GM18507 (cell line): ENCODE measurements around the gene CREB3L2.
A peak's percentile ranks its signal among the peaks of the same experiment; 100 is the strongest.
"Not testable (repeated sequence)": the region's sequence is repeated elsewhere in the genome, so short reads cannot be mapped to it uniquely, and the experiment has no call there.

Source experiments
- DNase-seq: peaks from one replicate; pipeline ENCODE4 v3.0.0; 2011; ENCODE audit warnings: low read depth; ENCODE audit not compliant: insufficient read length; ENCODE audit errors: extremely low spot score
- FAIRE-seq: peaks from 2 replicates; lab custom pipeline; 2011; peaks lifted over from hg19 to GRCh38; lab: Jason Lieb, UNC

CREB3L2 gene

GRCh38 chr7:138017992-138018391 lies 16.1 kb upstream of the CREB3L2 start:
- DNase-seq (no peak), FAIRE-seq (no peak)

DNA sequence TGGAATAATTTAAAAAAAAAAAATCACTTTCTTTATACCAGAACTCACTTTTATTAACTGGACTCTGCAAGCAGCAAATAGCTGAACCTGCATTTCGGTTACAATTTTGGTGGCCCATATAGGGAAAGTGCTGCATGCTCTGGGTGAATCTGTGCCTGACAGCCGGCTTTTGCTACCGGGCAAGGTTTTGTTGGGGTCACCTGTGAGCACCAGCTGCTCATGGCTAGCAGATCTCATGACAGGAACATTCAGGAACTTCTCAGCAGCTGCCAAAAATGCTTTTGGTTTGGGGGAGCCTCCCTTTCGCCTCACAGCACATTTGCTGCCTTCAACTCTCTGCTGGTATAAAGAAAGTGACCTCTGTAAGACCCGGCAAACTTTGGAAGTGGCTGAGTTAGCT lies 13.2 kb upstream of the CREB3L2 start:
- DNase-seq = no peak
- FAIRE-seq = no peak

GRCh38 chr7:138014686-138015085 lies 12.8 kb upstream of the CREB3L2 start:
- DNase-seq (no peak), FAIRE-seq (no peak)

GRCh38 chr7:138014201-138014600 lies 12.3 kb upstream of the CREB3L2 start:
- FAIRE-seq = not testable (repeated sequence)

GRCh38 chr7:138009350-138009653 lies 7.4 kb upstream of the CREB3L2 start:
- DNase-seq = no peak
- no peak for FAIRE-seq

More at GRCh38 chr7:138014201-138014600, 12.3 kb upstream of the CREB3L2 start:
- not testable (repeated sequence) for DNase-seq

GRCh38 chr7:138008588-138009349 lies 6.9 kb upstream of the CREB3L2 start:
- FAIRE-seq (peak; percentile 76), DNase-seq (no peak)

GRCh38 chr7:138008019-138008587 lies 6.2 kb upstream of the CREB3L2 start:
- FAIRE-seq (no peak), DNase-seq (no peak)

DNA sequence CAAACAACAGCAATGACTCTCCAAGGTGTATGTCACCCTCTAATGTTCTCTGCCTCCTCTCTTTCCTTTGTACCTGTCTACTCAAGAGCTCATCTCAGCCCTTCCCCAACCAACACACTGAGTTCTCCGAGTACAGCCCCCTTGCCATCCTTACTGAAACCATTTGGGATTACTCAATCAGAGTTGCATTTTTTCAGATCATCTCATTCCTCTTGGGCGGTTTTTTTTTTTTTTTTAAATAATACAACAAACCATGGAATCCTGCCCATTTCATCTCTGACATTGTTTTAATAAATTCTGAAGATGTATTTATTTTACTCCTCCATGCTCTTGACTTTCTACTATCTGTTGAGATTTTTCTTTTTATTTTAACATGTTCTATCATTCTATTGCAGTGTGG lies 4.2 kb upstream of the CREB3L2 start:
- DNase-seq (no peak), FAIRE-seq (no peak)

DNA sequence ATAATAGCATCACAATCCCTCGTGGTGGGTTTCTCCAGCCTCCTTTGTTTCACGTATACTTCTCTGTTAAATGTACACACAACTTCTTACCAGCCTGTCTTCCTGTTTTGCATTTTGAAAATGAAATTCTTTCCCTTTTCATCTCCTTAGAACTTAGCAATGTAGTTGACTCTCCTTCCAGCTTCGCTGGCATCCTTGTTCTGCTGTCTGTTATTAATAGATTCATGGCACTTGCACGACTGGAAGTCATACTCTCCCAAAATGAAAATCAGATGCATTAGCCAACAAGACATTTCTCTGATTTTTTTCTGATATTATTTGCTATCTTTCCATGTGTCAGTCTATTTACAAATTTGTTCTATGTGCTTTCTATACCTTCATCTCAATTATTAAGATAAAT lies 3.0 kb upstream of the CREB3L2 start:
- DNase-seq = no peak
- no peak for FAIRE-seq

- DNase-seq (no peak), FAIRE-seq (no peak)
Observed at GRCh38 chr7:138004046-138004445, 2.2 kb upstream of the CREB3L2 start.

DNA sequence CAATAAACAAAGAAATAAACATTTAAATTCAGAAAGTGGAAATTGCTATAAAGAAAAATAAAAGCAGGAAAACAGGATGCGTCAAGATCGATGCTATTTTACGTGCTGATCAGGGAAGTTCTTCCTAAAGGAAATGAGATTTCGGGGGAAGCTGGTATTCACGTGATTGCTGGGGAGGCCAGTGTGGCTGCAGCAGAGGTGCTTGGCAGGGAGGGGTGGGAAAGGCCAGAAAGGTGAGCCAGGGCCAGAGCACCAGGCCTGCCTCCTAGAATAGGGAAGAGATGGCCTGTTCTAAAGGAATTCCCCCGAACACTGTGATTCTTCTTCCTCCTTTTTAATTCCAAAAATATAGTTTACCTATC lies 923 bp upstream of the CREB3L2 start:
- DNase-seq (no peak), FAIRE-seq (no peak)

- DNase-seq (peak; percentile 83), FAIRE-seq (peak; percentile 98)
Observed at GRCh38 chr7:138002096-138002827, 376 bp upstream of the CREB3L2 start.

GRCh38 chr7:138000081-138000701 lies 1.7 kb downstream of the CREB3L2 start:
- DNase-seq (no peak), FAIRE-seq (no peak)

- FAIRE-seq (no peak), DNase-seq (no peak)
Observed at GRCh38 chr7:137999496-138000080, 2.3 kb downstream of the CREB3L2 start.

GRCh38 chr7:137998250-137998649 lies 3.6 kb downstream of the CREB3L2 start:
- FAIRE-seq = no peak

GRCh38 chr7:137996871-137997270 lies 5.0 kb downstream of the CREB3L2 start:
- DNase-seq (no peak), FAIRE-seq (no peak)

More at GRCh38 chr7:137998250-137998649, 3.6 kb downstream of the CREB3L2 start:
- no peak for DNase-seq

- FAIRE-seq (no peak), DNase-seq (no peak)
Observed at GRCh38 chr7:137996386-137996851, 5.5 kb downstream of the CREB3L2 start.

GRCh38 chr7:137994216-137994615 lies 7.7 kb downstream of the CREB3L2 start:
- FAIRE-seq (no peak), DNase-seq (no peak)

DNA sequence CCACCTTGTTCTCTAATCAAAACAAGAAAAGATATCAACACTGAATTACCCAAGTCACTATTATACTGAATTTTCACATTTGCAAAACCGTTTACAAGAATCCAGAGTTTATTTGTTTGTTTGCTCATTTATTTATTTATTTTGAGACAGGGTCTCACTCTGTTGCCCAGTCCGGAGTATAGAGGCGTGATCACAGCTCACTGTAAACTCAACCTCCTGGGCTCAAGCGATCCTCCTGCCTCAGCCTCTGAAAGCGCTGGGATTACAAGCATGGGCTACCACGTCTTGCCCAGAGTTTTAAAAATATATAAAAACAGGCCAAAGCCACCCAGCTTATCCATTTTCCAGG lies 8.5 kb downstream of the CREB3L2 start:
- no peak for DNase-seq
- FAIRE-seq = no peak
